Right lobe of liver (tissue), 4 donors: ENCODE data around the gene EIF4A3.

Experiments used
- POLR2A ChIP-seq: fragments of 450-650 bp; IDR thresholded peaks from one replicate; pipeline ENCODE4 v1.6.1; 2017; ENCODE audit warnings: antibody characterized with exemption, mild to moderate bottlenecking
- TF ChIP-seq, protein P1 (sequence below), 4 donors: fragments of 200-600 bp in 3 of 4; fragments of 450-650 bp in 1 of 4; IDR thresholded peaks; one replicate each; pipeline versions ENCODE4 v1.5.1 to v1.8.0; 2016 to 2022; ENCODE audit warnings: antibody characterized with exemption in 4 of 4, mild to moderate bottlenecking in 2 of 4
- donor health status: DM: no; HTN: no; CAD: no.
- donor health status: DM: no; HTN: no; CAD: no.
- donor health status: DM: no; HTN: yes; CAD: no.

DNA sequence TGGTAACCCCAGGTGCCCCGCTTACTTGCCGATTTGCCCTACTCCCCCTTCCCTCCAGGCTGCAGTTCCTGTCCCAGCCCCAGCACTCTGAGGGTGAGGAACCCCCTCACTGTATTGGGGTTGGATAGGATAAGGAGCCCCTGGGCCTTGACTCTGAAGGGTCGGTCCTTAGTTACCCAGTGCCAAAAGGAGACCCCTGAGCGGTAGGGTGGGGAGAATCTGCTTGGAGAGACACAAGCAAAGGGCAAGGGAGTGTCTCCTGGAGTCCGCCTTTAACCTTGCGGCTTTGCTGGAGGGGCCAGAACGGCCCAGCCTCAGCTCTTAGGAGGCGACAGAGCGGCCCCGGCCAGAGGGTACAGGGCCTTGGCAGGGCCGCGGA lies 35.9 kb upstream of the EIF4A3 start:
- TF ChIP-seq POLR2A: no peak
- TF ChIP-seq, protein P1, sequence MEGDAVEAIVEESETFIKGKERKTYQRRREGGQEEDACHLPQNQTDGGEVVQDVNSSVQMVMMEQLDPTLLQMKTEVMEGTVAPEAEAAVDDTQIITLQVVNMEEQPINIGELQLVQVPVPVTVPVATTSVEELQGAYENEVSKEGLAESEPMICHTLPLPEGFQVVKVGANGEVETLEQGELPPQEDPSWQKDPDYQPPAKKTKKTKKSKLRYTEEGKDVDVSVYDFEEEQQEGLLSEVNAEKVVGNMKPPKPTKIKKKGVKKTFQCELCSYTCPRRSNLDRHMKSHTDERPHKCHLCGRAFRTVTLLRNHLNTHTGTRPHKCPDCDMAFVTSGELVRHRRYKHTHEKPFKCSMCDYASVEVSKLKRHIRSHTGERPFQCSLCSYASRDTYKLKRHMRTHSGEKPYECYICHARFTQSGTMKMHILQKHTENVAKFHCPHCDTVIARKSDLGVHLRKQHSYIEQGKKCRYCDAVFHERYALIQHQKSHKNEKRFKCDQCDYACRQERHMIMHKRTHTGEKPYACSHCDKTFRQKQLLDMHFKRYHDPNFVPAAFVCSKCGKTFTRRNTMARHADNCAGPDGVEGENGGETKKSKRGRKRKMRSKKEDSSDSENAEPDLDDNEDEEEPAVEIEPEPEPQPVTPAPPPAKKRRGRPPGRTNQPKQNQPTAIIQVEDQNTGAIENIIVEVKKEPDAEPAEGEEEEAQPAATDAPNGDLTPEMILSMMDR (IDR thresholded peaks at IDR 0.05): no peak
